HepG2 (cell line): ENCODE measurements around the gene AAMP. TPM values are rescaled to one million over a fixed set of nuclear protein-coding genes. Genes with fewer than 3 reads are reported as not detected.

ENCODE experiments used
- ATAC-seq: fragments of 200-7000 bp; cut with Tn5 transposase; 3 replicates; pipeline ENCODE4 v1.9.1; 2020; ENCODE audit warnings: mild to moderate bottlenecking, moderate library complexity
- BruUV-seq: library from RNA; stranded (reverse); fragments of 400-500 nt; replicated peaks from 2 replicates; lab custom pipeline; 2021; lab: Mats Ljungman, UMichigan
- CTCF ChIA-PET: fragments of 300-600 bp; formaldehyde crosslinking; extraction: SDS; loops from one replicate; lab custom pipeline; 2021; ENCODE audit warnings: low total read pairs, inconsistent platforms, low intra/inter-chr PET ratio; lab: Yijun Ruan, JAX
- POLR2A ChIA-PET: fragments of 350-600 bp; sonication (Branson Sonifier 250); formaldehyde crosslinking; loops from one replicate; lab custom pipeline; 2020; ENCODE audit warnings: antibody characterized with exemption, inconsistent platforms; lab: Yijun Ruan, JAX
- DNase-seq: peaks from one replicate; pipeline ENCODE4 v3.0.0-alpha.2; 2015; ENCODE audit warnings: low spot score
- FAIRE-seq: peaks from 3 replicates; lab custom pipeline; 2011; peaks lifted over from hg19 to GRCh38; lab: Jason Lieb, UNC
- H2AFZ ChIP-seq: one replicate; pipeline ENCODE4 v1.6.1; 2011; ENCODE audit warnings: low read length, inconsistent platforms
- H3K27ac ChIP-seq: fragments of 300-600 bp; 3 replicates; pipeline ENCODE4 v1.8.0; 2011; ENCODE audit warnings: mixed run types, mild to moderate bottlenecking, mixed read lengths, low read length, inconsistent platforms; ENCODE audit not compliant: insufficient read depth; ENCODE audit errors: extremely low read length
- H3K27me3 ChIP-seq, 2 experiments: fragments of 200-600 bp in 1 of 2; 2 replicates in 1 of 2; 3 replicates in 1 of 2; pipeline versions ENCODE4 v1.6.0 to v1.8.0; 2011; ENCODE audit warnings: low read length in 2 of 2, mild to moderate bottlenecking in 2 of 2, moderate library complexity in 2 of 2, inconsistent platforms in 1 of 2; ENCODE audit not compliant: insufficient read depth in 2 of 2, control insufficient read depth in 1 of 2
- H3K36me3 ChIP-seq, 2 experiments: fragments of 200-600 bp in 1 of 2; replicated peaks in 1 of 2; 2 replicates in 1 of 2; 3 replicates in 1 of 2; pipeline versions ENCODE4 v1.5.1 to v1.8.0; 2011; ENCODE audit warnings: low read length in 2 of 2, inconsistent platforms in 1 of 2; ENCODE audit not compliant: insufficient read depth in 2 of 2, control insufficient read depth in 1 of 2
- H3K4me1 ChIP-seq: 2 replicates; pipeline ENCODE4 v1.5.1; 2012; ENCODE audit warnings: low read length, inconsistent platforms; ENCODE audit not compliant: insufficient read depth
- H3K4me2 ChIP-seq: 2 replicates; pipeline ENCODE4 v1.6.0; 2011; ENCODE audit warnings: low read depth, low read length, inconsistent platforms
- H3K4me3 ChIP-seq, 3 experiments: fragments of 200-600 bp in 1 of 3; sonication (generic), shearing (Covaris generic) in 1 of 3; replicated peaks in 1 of 3; 2 replicates each; pipeline ENCODE4 v1.5.1; 2011 to 2016; ENCODE audit warnings: low read length in 3 of 3, inconsistent platforms in 2 of 3, low read depth in 2 of 3, mild to moderate bottlenecking in 2 of 3, control low read depth in 1 of 3, mixed read lengths in 1 of 3; ENCODE audit not compliant: insufficient read depth in 1 of 3
- H3K79me2 ChIP-seq: one replicate; pipeline ENCODE4 v1.6.1; 2011; ENCODE audit warnings: low read length, inconsistent platforms; ENCODE audit not compliant: insufficient read depth
- H3K9ac ChIP-seq: 2 replicates; pipeline ENCODE4 v1.6.0; 2011; ENCODE audit warnings: mild to moderate bottlenecking, low read depth, low read length, inconsistent platforms; ENCODE audit not compliant: insufficient read depth
- H3K9me3 ChIP-seq: 2 replicates; pipeline ENCODE4 v1.5.1; 2012; ENCODE audit warnings: mild to moderate bottlenecking, low read length
- H4K20me1 ChIP-seq: 2 replicates; pipeline ENCODE4 v1.6.0; 2011; ENCODE audit warnings: inconsistent platforms, mild to moderate bottlenecking, low read length, moderate library complexity; ENCODE audit not compliant: insufficient read depth
- FOXA1 ChIP-seq, 2 experiments: fragments of 450-650 bp in 1 of 2; sonication (generic) in 1 of 2; formaldehyde crosslinking in 1 of 2; IDR thresholded peaks; 2 replicates each; pipeline versions ENCODE4 v1.4.0 to v1.6.1; 2016 to 2020; ENCODE audit warnings: missing genetic modification reagents in 1 of 2
- HDAC1 ChIP-seq: sonication (generic); formaldehyde crosslinking; IDR thresholded peaks from 2 replicates; pipeline ENCODE4 v1.5.1; 2020; ENCODE audit warnings: mild to moderate bottlenecking, missing genetic modification reagents
- HNF4G ChIP-seq, 2 experiments: sonication (generic) in 1 of 2; formaldehyde crosslinking in 1 of 2; IDR thresholded peaks; 2 replicates each; pipeline versions ENCODE4 v1.4.0 to v1.6.1; 2011 to 2020; ENCODE audit warnings: borderline replicate concordance in 2 of 2, low read depth in 2 of 2, mild to moderate bottlenecking in 2 of 2, low read length in 1 of 2, missing genetic modification reagents in 1 of 2, moderate library complexity in 1 of 2
- MAX ChIP-seq: IDR thresholded peaks from 2 replicates; pipeline ENCODE4 v1.6.1; 2012; ENCODE audit warnings: inconsistent platforms
- MEIS2 ChIP-seq: sonication (generic); formaldehyde crosslinking; IDR thresholded peaks from 2 replicates; pipeline ENCODE4 v1.9.0; 2021; ENCODE audit warnings: mild to moderate bottlenecking, missing genetic modification reagents
- TSC22D2 ChIP-seq: sonication (generic); formaldehyde crosslinking; IDR thresholded peaks from 2 replicates; pipeline ENCODE4 v1.5.1; 2020; ENCODE audit warnings: missing genetic modification reagents, mild to moderate bottlenecking, borderline replicate concordance
- YEATS2 ChIP-seq: sonication (generic); formaldehyde crosslinking; IDR thresholded peaks from 2 replicates; pipeline ENCODE4 v1.4.0; 2020; ENCODE audit warnings: missing genetic modification reagents, borderline replicate concordance
- ZBTB44 ChIP-seq: sonication (generic); formaldehyde crosslinking; IDR thresholded peaks from 2 replicates; pipeline ENCODE4 v1.4.0; 2020; ENCODE audit warnings: missing genetic modification reagents
- ZNF317 ChIP-seq: sonication (generic); formaldehyde crosslinking; IDR thresholded peaks from 2 replicates; pipeline ENCODE4 v1.5.0; 2020; ENCODE audit warnings: mild to moderate bottlenecking, missing genetic modification reagents
- WGBS: methylation state at CpG from one replicate; pipeline ENCODE4 v1.1.6; 2017; ENCODE audit warnings: low lambda C conversion rate; 5-methylcytosine and 5-hydroxymethylcytosine counted together
- in situ Hi-C: cut with HindIII; loops from 2 replicates; pipeline ENCODE4 v1.10.0; 2017; ENCODE audit warnings: low pct_unique_long_range_greater_than_20kb; ENCODE audit not compliant: extremely low pct_ligation_motif_present
- intact Hi-C: fragments of 100-400 bp; cut with micrococcal nuclease; formaldehyde crosslinking; loops from one replicate; pipeline ENCODE4 v1.10.0; 2022; ENCODE audit not compliant: unreplicated experiment
- polyA plus RNA-seq, 8 experiments: library from polyadenylated mRNA; depleted of rRNA in 3 of 8; stranded (reverse) in 7 of 8; unstranded in 1 of 8; fragments of >200 nt; fragmentation: Illumina TruSeq in 4 of 8; extraction: Trizol in 4 of 8; gene quantifications; 2 replicates each; pipeline versions ENCODE4 v1.2.1 to v1.2.3, GENCODE V29; 2011 to 2016; ENCODE audit warnings: low read depth in 4 of 8, missing spikeins in 1 of 8, mixed read lengths in 1 of 8; ENCODE audit not compliant: insufficient read depth in 1 of 8
- total RNA-seq, 5 experiments: library from RNA; depleted of rRNA; stranded (reverse); fragments of >200 nt; fragmentation: Illumina TruSeq; extraction: Trizol; gene quantifications; 2 replicates each; pipeline ENCODE4 v1.2.3, GENCODE V29; 2016; ENCODE audit warnings: low read depth in 1 of 5

Gene AAMP
- total and polyA plus RNA-seq, 2 of the 13 experiments (the other 11 are each of a cell fraction or from before 2014, with no cell fraction given): 110 to 186 TPM

GRCh38 chr2:218252509-218253231 is 17.3 kb downstream of the AAMP start:
- Histone ChIP-seq H3K27ac (no peak overlapping the region), H3K36me3 (peaks cover 46 to 83% of the 10 kb centered on the region in 2 experiments), H3K4me1 (no peaks in the 10 kb centered on the region), H3K9ac (no peak overlapping the region), H3K79me2 (no peaks in the 10 kb centered on the region), H3K9me3 (no peaks in the 10 kb centered on the region), H2AFZ (no peak overlapping the region), H3K4me2 (no peak overlapping the region), H3K27me3 (no peaks in the 10 kb centered on the region), H4K20me1 (no peaks in the 10 kb centered on the region), H3K4me3 (no peak overlapping the region)
- CTCF ChIA-PET: no interaction called here
- intact Hi-C loops: no loop called here
- 98% methylated on average over 7 of the region's 7 CpGs for WGBS
- TF ChIP-seq FOXA1 (IDR thresholded peaks at IDR 0.05) (no peak), FOXA1 (CRISPR knock-in tag; IDR thresholded peaks at IDR 0.05) (no peak), HDAC1 (CRISPR knock-in tag) (no peak), YEATS2 (CRISPR knock-in tag) (no peak), MEIS2 (CRISPR knock-in tag) (no peak), ZBTB44 (CRISPR knock-in tag) (no peak), ZNF317 (CRISPR knock-in tag) (no peak), MAX (no peak), TSC22D2 (no peak), HNF4G (IDR thresholded peaks at IDR 0.05; ENCODE audit: borderline replicate concordance, low read depth, low read length) (no peak), HNF4G (CRISPR knock-in tag; IDR thresholded peaks at IDR 0.05; ENCODE audit: borderline replicate concordance, low read depth) (no peak)
- in situ Hi-C loops: no loop called here
- BruUV-seq: no TSS peak
- FAIRE-seq (no peak), ATAC-seq (no peak), DNase-seq (no peak)
- POLR2A ChIA-PET: interaction anchor here (2.2 kb wide), 1 partner anchor 18 kb away, joined by 5 read pairs; the partner anchor contains the start of genes AAMP and PNKD
